Measurements from ENCODE around the gene PSMC5. TPM values are rescaled to one million over a fixed set of nuclear protein-coding genes. Genes with fewer than 3 reads are reported as not detected.
A peak's percentile ranks its signal among the peaks of the same experiment; 100 is the strongest.

Gene PSMC5
- total RNA-seq, 2 experiments from 2014 or later, result 32.6 to 105 TPM

GRCh38 chr17:63817736-63818385, 9.4 kb upstream of the PSMC5 start:
- POLR2A ChIA-PET, result interaction anchor here (0.7 kb wide), 1 partner anchor 13 kb away, joined by 3 read pairs; no protein-coding TSS in a partner anchor
- intact Hi-C loops (cut with micrococcal nuclease; ENCODE audit: unreplicated experiment), result no loop called here
- CTCF ChIA-PET (ENCODE audit: unreplicated experiment), result no interaction called here
- H3K4me3 ChIP-seq (ENCODE audit: low read depth, low read length, poor library complexity, severe bottlenecking), result no peak overlapping the region
- no peaks in the 10 kb centered on the region for H3K9me2 ChIP-seq (ENCODE audit: insufficient read depth, low read length)
- H4K20me1 ChIP-seq (ENCODE audit: insufficient read depth, low read length), result peaks cover 4% of the 10 kb centered on the region; the same call in 1 of the 2 replicates
- TSS peak; percentile 79 for BruUV-seq (replicated peaks)
- TF ChIP-seq EZH2phosphoT487 (IDR thresholded peaks at IDR 0.05; ENCODE audit: borderline replicate concordance, low read depth, low read length) (no peak), CTCF (conservative IDR thresholded peaks at IDR 0.05; ENCODE audit: low read length) (no peak)
- no peak overlapping the region for H2AFZ ChIP-seq (ENCODE audit: low read length)
- H3K36me3 ChIP-seq (ENCODE audit: insufficient read depth, low read length), result peaks cover 99% of the 10 kb centered on the region
- H3K79me2 ChIP-seq (ENCODE audit: insufficient read depth, low read depth, low read length), result no peaks in the 10 kb centered on the region
- H3K9me3 ChIP-seq (ENCODE audit: low read length), result no peaks in the 10 kb centered on the region
- no peak for DNase-seq (ENCODE audit: low spot score)
- peaks cover 4% of the 10 kb centered on the region for H3K4me1 ChIP-seq (ENCODE audit: insufficient read depth, low read length, poor library complexity, severe bottlenecking)
- H3K27ac ChIP-seq (ENCODE audit: low read depth, low read length, poor library complexity, severe bottlenecking), result no peak overlapping the region
- no peak overlapping the region for H3K4me2 ChIP-seq (ENCODE audit: low read length)

- ChIA-PET POLR2A (interaction anchor here (0.9 kb wide), 1 partner anchor 46 kb away, joined by 3 read pairs; the partner anchor contains the start of gene CCDC47), CTCF (ENCODE audit: unreplicated experiment) (no interaction called here)
- no peak for DNase-seq (ENCODE audit: low spot score)
- Histone ChIP-seq H3K4me3 (ENCODE audit: low read depth, low read length, poor library complexity, severe bottlenecking) (no peak overlapping the region), H2AFZ (ENCODE audit: low read length) (no peak overlapping the region), H4K20me1 (ENCODE audit: insufficient read depth, low read length) (peaks cover 4% of the 10 kb centered on the region; the same call in 1 of the 2 replicates), H3K27ac (ENCODE audit: low read depth, low read length, poor library complexity, severe bottlenecking) (no peak overlapping the region), H3K4me2 (ENCODE audit: low read length) (no peak overlapping the region), H3K9me2 (ENCODE audit: insufficient read depth, low read length) (no peaks in the 10 kb centered on the region), H3K9me3 (ENCODE audit: low read length) (no peaks in the 10 kb centered on the region), H3K4me1 (ENCODE audit: insufficient read depth, low read length, poor library complexity, severe bottlenecking) (peaks cover 4% of the 10 kb centered on the region), H3K79me2 (ENCODE audit: insufficient read depth, low read depth, low read length) (no peaks in the 10 kb centered on the region), H3K36me3 (ENCODE audit: insufficient read depth, low read length) (peaks cover 98% of the 10 kb centered on the region)
- no TSS peak for BruUV-seq (replicated peaks)
- intact Hi-C loops (cut with micrococcal nuclease; ENCODE audit: unreplicated experiment), result no loop called here
- TF ChIP-seq EZH2phosphoT487 (IDR thresholded peaks at IDR 0.05; ENCODE audit: borderline replicate concordance, low read depth, low read length) (no peak), CTCF (conservative IDR thresholded peaks at IDR 0.05; ENCODE audit: low read length) (no peak)
These were observed 8.1 kb upstream of the PSMC5 start for GRCh38 chr17:63819131-63819530.

Measured in OCI-LY7 (cell line).